Lung microvascular endothelial cell (primary cell): Measurements from ENCODE around the gene KLF13. TPM values are rescaled to one million over a fixed set of nuclear protein-coding genes. Genes with fewer than 3 reads are reported as not detected.
A peak's percentile ranks its signal among the peaks of the same experiment; 100 is the strongest.

ENCODE experiments used
- DNase-seq, 2 donors: peaks; one replicate each; pipeline versions ENCODE4 v3.0.0 to v3.0.0-alpha.2; 2010; ENCODE audit warnings: low read depth in 2 of 2
- total RNA-seq: library from RNA; depleted of rRNA; stranded (reverse); fragments of >200 nt; gene quantifications from 2 replicates; pipeline ENCODE4 v1.2.1, GENCODE V29; 2014

Gene KLF13
- total RNA-seq, 1 donor from 2014 or later, result 31.7 TPM

- no peak for DNase-seq
Measured at GRCh38 chr15:31332020-31332680, 5.5 kb downstream of the KLF13 start.

DNA sequence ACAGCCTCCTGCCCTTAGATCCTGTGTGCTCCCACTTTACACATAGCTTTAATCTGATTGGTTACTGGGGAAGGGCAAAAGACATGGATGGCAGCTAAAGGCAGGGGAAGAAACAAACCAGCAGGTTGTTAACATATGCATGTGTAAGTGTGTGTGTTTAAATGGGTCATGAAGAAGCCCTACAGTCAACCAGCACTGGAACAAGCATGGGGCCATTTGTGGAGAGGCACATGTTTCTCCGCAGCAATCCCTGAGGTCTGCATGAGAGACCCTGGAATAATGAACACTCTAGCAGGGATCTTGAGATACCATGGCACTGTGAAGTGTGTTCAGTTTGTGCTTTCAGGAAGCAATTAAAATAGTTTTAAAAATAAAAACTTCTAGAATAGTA is 6.0 kb downstream of the KLF13 start:
- DNase-seq, result no peak

- no peak for DNase-seq
Measured at GRCh38 chr15:31333119-31333518, 6.5 kb downstream of the KLF13 start.

DNA sequence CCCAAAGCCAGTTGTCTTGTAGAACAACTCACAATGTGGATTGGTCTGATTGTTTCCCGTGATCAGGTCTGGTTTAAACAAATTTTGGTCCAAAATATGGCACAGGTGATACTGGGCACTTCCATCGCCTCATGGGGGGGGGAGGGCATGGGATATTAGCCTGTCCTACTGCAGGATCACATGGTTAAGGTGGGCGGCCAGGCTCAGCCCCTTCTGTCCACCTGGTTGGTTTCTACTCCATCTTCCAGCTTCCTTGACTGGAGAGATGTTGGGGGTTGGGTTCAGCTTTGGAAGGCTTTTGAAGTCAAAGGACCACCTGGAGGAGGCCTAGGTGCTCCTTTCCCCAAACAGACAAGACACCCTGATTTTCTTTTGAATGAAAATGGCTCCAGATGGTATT is 7.2 kb downstream of the KLF13 start:
- DNase-seq, result no peak

GRCh38 chr15:31335989-31336592 is 9.5 kb downstream of the KLF13 start:
- DNase-seq, result no peak

DNA sequence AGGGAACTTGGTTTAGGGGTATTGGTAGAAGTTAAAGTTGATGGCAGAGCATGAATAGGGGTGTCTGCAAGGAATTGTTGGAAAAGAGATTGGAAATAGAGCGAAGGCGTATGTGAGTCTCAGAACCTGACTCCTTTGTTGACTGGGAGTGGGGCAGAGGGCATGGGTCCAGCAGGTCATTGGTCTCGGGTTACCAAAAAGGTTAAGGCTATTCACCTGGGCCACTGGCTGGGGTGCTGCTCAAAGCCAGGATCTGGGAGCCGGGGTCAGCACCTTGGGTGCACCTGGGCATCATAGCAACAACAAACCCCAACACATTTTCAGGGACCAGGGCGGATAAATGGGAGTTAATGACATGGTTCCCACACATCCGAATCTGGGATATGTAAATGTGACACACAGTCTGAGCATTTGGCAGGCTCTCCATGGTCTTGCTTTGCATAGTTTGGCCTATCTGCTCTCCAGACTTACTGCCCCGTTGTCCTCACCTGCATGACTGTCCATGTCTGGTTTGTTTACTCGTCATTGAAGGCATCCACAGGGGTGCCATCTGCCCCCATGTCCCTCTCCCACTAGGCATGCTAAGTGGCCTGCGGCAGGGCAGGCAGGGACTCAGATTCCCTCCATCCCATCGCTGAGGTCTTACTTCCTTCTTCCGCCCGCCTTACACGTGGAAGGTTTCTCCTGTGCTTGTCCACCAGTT is 10.1 kb downstream of the KLF13 start:
- DNase-seq, result no peak

- no peak for DNase-seq
Measured at GRCh38 chr15:31337352-31338031, 10.9 kb downstream of the KLF13 start.

- no peak for DNase-seq
Measured at GRCh38 chr15:31338318-31338878, 11.8 kb downstream of the KLF13 start.

DNA sequence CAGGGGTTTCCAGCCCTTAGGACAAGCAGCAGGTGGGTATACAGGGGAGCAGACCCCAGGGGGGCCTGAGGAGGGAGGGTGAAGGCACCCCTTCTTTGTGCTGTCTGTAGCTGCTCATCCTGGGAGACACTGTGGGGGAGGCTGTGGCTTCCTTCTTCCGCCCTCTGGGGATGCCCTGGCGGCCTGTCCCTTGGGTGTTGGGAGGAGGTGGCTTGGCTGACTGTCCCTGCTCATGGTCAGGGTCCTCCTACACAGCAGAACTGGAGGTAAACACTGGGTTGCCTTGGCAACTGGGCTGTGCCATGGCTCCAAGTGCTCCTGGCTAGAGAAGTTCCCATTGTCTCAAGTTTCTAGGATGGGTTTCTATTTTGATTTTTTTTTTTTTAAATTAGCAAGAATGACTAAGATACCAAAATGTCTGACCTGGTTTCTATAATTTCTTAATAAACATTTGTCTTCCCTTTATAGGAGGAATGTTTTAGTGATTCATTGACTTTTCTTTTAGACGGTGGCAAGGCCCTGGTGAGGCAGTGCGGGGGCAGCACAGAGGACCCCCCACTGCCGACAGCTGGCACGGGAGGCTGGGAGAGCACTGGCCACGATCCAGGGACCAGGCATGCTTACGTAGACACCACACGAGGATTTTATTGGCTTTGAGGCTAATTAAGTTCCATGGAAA is 12.4 kb downstream of the KLF13 start:
- peak in 1 of 2 donors; percentile 87 for DNase-seq

- no peak for DNase-seq
Measured at GRCh38 chr15:31339558-31339895, 12.9 kb downstream of the KLF13 start.

DNA sequence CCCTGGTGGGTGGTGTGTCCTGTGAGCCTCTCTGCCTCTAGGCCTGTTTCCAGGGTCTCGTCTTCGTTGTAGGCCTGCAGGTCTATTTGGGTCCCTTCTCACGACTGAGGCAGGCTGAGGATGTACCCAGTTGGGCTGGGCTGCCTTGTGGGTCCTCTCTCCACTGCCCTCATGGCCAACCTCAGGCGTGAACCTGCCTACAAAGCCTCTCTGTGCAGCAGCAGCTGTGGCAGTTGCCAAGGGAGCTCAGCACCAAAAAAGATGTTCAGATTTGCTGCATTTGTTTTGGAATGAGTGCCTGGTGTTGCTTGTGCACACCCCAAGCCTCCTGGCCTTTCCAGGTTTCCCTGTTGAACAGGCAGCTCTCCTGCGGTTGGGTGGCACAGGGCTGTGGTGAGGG is 13.4 kb downstream of the KLF13 start:
- no peak for DNase-seq

GRCh38 chr15:31340592-31340991 is 14.0 kb downstream of the KLF13 start:
- no peak for DNase-seq

- no peak for DNase-seq
Measured at GRCh38 chr15:31341071-31341470, 14.4 kb downstream of the KLF13 start.

DNA sequence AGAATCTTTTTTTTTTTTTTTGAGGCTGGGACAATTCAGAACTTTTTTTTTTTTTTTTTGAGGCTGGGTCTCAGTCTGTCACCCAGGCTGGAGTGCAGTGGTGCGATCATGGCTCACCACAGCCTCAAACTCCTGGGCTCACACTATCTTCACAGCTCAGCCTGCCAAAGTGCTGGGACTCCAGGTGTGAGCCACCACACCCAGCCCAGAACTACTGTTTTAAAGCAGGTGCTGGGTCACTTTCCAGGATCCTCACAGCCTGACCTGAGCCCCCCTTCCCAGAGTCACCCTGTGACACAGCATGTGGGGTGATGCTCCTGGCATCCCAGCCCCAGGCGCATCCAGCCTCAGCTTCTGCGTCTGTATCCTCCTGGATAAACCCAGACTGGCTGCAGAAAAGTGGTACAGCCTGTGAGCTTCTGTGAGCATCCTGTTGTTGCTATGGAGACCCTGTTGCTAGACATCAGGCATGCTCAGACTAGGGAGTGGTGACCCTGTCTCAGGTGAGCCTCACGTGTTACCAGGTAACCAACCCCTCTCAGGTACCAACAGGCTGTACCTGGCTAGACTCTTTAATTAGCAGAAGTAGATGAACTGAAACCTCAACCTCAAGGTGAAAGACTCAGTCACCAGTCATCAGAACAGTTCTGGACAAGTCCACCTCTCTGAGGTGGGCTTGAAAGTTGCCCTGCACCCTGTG is 15.0 kb downstream of the KLF13 start:
- no peak for DNase-seq

DNA sequence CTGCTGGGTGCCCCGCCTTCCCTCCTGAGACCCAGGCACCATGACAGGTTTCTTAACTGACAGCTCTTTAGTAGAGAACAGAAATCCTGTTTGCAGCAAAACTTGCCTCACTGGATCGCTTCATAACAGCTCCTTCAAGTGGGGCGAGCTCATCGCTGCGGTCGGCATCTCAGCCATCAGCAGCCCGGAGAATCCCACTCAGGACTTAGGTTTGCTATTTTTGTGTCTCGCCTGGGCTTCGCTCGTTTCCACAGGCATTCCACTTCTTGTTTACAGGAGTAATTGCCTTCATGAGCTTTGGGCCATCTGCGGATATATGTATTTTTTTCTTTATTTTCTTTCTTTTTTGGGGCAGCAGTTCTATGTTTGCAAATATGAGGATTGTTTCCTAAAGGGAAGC is 15.7 kb downstream of the KLF13 start:
- no peak for DNase-seq

GRCh38 chr15:31342781-31343626 is 16.4 kb downstream of the KLF13 start:
- peak; percentile 30 to 90 for DNase-seq

DNA sequence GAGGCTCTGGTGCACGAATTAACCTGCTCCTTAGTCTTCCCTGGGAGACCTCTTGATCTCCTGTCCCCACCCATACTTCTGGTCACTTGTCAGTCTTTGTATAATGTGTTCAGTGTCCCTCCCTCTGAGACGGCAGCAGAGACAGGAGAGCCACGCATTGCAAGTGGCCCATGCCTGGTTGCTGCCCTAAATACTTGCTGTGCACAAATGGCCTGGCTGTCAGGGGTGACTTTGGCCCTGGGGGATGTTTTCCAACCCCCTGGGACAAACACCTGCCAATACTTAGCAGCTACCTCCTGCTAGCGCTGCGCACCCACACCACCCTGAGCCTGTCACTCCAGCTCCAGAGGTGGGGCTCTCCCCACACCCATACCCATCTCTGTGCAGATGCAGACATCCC is 17.2 kb downstream of the KLF13 start:
- DNase-seq, result no peak

DNA sequence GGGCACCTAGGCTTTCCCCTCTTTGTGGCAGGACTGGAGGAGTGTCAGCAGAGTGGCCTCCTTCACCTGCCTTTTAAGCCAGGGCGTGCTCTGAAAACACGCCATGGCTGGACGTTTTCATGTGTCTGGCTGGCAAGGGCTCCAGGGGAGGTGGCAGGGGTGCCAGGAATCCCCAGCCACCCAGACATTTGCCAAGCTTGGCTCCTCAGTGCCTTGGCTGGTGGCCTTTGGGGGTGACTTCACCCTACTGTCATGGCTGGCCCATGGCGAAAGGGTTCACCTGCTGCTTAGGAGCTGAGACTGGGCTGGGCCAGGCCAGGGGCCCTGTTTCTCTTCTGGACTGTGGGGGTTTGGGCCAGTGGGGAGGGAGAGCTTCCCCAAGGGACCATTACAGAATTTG is 17.6 kb downstream of the KLF13 start:
- DNase-seq, result no peak

DNA sequence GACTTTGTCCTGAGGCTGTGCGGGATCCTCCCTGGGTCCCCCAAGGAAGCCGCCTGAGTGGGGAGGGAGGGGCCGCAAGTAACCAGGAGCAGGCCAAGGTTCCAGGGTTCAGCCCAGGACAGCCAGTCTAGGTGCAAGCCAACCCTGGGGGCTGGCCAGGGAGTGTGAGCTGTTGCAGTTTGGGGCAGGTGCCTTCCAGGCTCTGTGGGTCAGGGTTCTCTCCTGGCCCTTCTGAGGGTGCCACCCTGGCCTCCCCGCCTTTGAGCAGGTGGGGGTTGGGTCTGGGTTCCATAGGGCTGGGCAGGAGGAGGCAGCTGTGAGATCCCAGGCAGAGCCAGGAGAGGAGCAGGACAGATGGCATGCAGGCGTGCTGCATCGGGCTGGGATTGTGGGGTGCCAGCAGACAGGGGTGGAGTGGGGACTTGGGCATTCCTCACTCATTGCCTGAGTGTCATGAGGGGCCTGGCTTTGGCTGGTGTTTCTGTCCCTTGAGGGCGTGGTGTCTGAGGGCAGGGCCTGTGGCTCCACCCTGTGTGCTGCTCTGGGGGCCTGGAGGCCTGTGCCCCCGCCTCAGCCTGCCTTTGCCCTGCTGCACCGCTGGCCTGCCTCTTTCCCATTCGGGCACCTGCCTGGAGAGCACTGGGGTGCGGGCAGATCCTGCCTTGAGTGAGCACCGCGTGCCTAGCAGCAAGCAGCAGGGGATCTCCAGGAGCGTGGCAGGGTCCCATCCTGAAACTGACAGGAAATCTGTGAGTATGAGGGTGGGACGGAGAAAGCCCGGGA is 18.4 kb downstream of the KLF13 start:
- no peak for DNase-seq
